Fibroblast of lung (primary cell): ENCODE data around the gene TMEM14C.

ENCODE experiments used
- EZH2 ChIP-seq: IDR thresholded peaks from 2 replicates; pipeline ENCODE4 v1.5.1; 2012; ENCODE audit warnings: low read length, control low read depth, mild to moderate bottlenecking; ENCODE audit errors: missing control alignments
- TF ChIP-seq, protein P1 (sequence below), 2 donors: IDR thresholded peaks in 1 of 2; conservative IDR thresholded peaks in 1 of 2; 1 replicate in 1 of 2; 2 replicates in 1 of 2; pipeline ENCODE4 v1.5.1; 2011 to 2012; ENCODE audit warnings: low read length in 2 of 2, control low read depth in 1 of 2, inconsistent platforms in 1 of 2, low read depth in 1 of 2, mild to moderate bottlenecking in 1 of 2

- TF ChIP-seq, protein P1, sequence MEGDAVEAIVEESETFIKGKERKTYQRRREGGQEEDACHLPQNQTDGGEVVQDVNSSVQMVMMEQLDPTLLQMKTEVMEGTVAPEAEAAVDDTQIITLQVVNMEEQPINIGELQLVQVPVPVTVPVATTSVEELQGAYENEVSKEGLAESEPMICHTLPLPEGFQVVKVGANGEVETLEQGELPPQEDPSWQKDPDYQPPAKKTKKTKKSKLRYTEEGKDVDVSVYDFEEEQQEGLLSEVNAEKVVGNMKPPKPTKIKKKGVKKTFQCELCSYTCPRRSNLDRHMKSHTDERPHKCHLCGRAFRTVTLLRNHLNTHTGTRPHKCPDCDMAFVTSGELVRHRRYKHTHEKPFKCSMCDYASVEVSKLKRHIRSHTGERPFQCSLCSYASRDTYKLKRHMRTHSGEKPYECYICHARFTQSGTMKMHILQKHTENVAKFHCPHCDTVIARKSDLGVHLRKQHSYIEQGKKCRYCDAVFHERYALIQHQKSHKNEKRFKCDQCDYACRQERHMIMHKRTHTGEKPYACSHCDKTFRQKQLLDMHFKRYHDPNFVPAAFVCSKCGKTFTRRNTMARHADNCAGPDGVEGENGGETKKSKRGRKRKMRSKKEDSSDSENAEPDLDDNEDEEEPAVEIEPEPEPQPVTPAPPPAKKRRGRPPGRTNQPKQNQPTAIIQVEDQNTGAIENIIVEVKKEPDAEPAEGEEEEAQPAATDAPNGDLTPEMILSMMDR (conservative IDR thresholded peaks at IDR 0.05 in 1 of 2, IDR thresholded peaks at IDR 0.05 in 1 of 2; ENCODE audit: low read depth in 1 of 2, low read length in 2 of 2): no peak
- TF ChIP-seq EZH2: no peak
These were observed 55.4 kb downstream of the TMEM14C start for GRCh38 chr6:10778230-10778629.
